ENCODE results near the gene ADAMTS4. TPM values are rescaled to one million over a fixed set of nuclear protein-coding genes. Genes with fewer than 3 reads are reported as not detected.

The ADAMTS4 gene
- total and polyA plus RNA-seq, 2 donors (not counting 3 experiments of a cell fraction or from before 2014, with no cell fraction given) = 2.5 to 13.6 TPM

DNA sequence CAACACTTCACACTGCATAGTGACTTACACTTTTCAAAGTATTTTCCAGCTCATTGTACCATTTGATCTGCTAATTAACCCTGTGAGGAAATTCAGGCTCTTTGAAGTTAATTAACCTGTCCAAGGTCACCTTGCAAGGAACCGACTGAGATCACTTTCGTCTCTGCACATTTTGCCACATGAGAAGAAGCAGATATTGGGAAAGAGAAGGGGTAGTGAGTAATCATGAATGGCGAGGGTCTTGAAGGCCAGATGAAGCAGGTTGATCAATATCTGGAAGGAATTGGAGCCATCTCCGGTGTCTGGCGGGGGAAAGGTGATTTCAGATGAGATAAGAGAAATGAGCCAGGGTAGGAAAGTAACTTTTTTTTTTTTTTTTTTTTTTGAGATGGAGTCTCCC is 21.1 kb upstream of the ADAMTS4 start:
- no peaks in the 10 kb centered on the region for H4K20me1 ChIP-seq (replicated peaks; ENCODE audit: control insufficient read depth, extremely low read depth, insufficient read depth, low read length)
- H3K27ac ChIP-seq (ENCODE audit: insufficient read depth, low read depth, low read length) = no peak overlapping the region
- no TSS peak for BruUV-seq (replicated peaks)
- no peak overlapping the region for H3K9ac ChIP-seq (replicated peaks; ENCODE audit: extremely low read depth, insufficient read depth, low read length)
- CTCF ChIA-PET = interaction anchor here (1.0 to 2.1 kb wide), 4 partner anchors 9 to 71 kb away, joined by 3 to 9 read pairs (median 4); no protein-coding TSS in a partner anchor
- H2AFZ ChIP-seq (ENCODE audit: low read depth, low read length) = no peak overlapping the region
- no peak overlapping the region for H3K4me3 ChIP-seq (replicated peaks in 1 of 3; ENCODE audit: insufficient read depth in 1 of 3, low read depth in 1 of 3, low read length in 3 of 3)
- H3K27me3 ChIP-seq (ENCODE audit: control insufficient read depth in 2 of 2, insufficient read depth in 2 of 2, low read length in 2 of 2) = no peaks in the 10 kb centered on the region
- DNase-seq (ENCODE audit: low read depth, low spot score) (no peak), FAIRE-seq (no peak)
- H3K9me1 ChIP-seq (replicated peaks; ENCODE audit: control insufficient read depth, extremely low read depth, insufficient read depth, low read length) = no peaks in the 10 kb centered on the region
- peaks cover 3 to 4% of the 10 kb centered on the region in 2 experiments for H3K36me3 ChIP-seq (ENCODE audit: control insufficient read depth in 2 of 2, extremely low read depth in 1 of 2, insufficient read depth in 2 of 2, low read length in 2 of 2)
- H3K79me2 ChIP-seq (ENCODE audit: control insufficient read depth, insufficient read depth, low read length) = no peaks in the 10 kb centered on the region
- intact Hi-C loops (cut with micrococcal nuclease) = no loop called here
- H3K4me2 ChIP-seq (ENCODE audit: insufficient read depth, low read length) = no peak overlapping the region
- no peaks in the 10 kb centered on the region for H3K9me3 ChIP-seq (replicated peaks; ENCODE audit: control insufficient read depth, insufficient read depth, low read length)
- no peak for TF ChIP-seq JUN (IDR thresholded peaks at IDR 0.05; ENCODE audit: borderline replicate concordance, insufficient read depth, insufficient read length, low read depth)
- no peak for TF ChIP-seq EZH2 (IDR thresholded peaks at IDR 0.05; ENCODE audit: borderline replicate concordance, low read depth, low read length, severe bottlenecking)
- TF ChIP-seq POLR2A (IDR thresholded peaks at IDR 0.05; ENCODE audit: low read depth, low read length) = no peak
- TF ChIP-seq MYC (IDR thresholded peaks at IDR 0.05; ENCODE audit: low read depth, low read length) = no peak
- no peak for TF ChIP-seq FOS (IDR thresholded peaks at IDR 0.05; ENCODE audit: borderline replicate concordance, insufficient read depth, low read length)
- TF ChIP-seq, protein P1, sequence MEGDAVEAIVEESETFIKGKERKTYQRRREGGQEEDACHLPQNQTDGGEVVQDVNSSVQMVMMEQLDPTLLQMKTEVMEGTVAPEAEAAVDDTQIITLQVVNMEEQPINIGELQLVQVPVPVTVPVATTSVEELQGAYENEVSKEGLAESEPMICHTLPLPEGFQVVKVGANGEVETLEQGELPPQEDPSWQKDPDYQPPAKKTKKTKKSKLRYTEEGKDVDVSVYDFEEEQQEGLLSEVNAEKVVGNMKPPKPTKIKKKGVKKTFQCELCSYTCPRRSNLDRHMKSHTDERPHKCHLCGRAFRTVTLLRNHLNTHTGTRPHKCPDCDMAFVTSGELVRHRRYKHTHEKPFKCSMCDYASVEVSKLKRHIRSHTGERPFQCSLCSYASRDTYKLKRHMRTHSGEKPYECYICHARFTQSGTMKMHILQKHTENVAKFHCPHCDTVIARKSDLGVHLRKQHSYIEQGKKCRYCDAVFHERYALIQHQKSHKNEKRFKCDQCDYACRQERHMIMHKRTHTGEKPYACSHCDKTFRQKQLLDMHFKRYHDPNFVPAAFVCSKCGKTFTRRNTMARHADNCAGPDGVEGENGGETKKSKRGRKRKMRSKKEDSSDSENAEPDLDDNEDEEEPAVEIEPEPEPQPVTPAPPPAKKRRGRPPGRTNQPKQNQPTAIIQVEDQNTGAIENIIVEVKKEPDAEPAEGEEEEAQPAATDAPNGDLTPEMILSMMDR (IDR thresholded peaks at IDR 0.05; ENCODE audit: extremely low read depth in 1 of 2, insufficient read depth in 1 of 2, low read depth in 1 of 2, low read length in 2 of 2) = no peak
- TF ChIP-seq GATA2 (IDR thresholded peaks at IDR 0.05; ENCODE audit: insufficient read depth, insufficient read length, low read depth, low read length) = no peak
- TF ChIP-seq, protein P2, sequence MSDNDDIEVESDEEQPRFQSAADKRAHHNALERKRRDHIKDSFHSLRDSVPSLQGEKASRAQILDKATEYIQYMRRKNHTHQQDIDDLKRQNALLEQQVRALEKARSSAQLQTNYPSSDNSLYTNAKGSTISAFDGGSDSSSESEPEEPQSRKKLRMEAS (IDR thresholded peaks at IDR 0.05; ENCODE audit: insufficient read depth, insufficient read length) = no peak
- no peak for TF ChIP-seq POLR2AphosphoS5 (IDR thresholded peaks at IDR 0.05; ENCODE audit: insufficient read depth, low read depth, low read length)
- peaks cover 11% of the 10 kb centered on the region for H3K4me1 ChIP-seq (ENCODE audit: control insufficient read depth, extremely low read depth, insufficient read depth, low read length)
- dilution Hi-C loops (cut with MboI; ENCODE audit: extremely low pct_ligation_motif_present, low sequenced_read_pairs) = no loop called here
- POLR2A ChIA-PET = no interaction called here

Data from endothelial cell of umbilical vein (primary cell).